Uterus (tissue), 4 donors: ENCODE results near the gene OCA2. TPM values are rescaled to one million over a fixed set of nuclear protein-coding genes. Genes with fewer than 3 reads are reported as not detected.

ENCODE experiments used
- DNase-seq, 2 donors: peaks; one replicate each; pipeline ENCODE4 v3.0.0-alpha.2; 2019 to 2020
- H3K27ac ChIP-seq, 2 donors: fragments of 200-600 bp; sonication (generic); 1 replicate in 1 of 2; 2 replicates in 1 of 2; pipeline ENCODE4 v1.5.1; 2016 to 2018
- H3K27me3 ChIP-seq, 2 donors: fragments of 200-600 bp; sonication (generic); one replicate each; pipeline ENCODE4 v1.5.1; 2018 to 2019; ENCODE audit warnings: control low read depth in 1 of 2
- H3K36me3 ChIP-seq, 2 donors: fragments of 200-600 bp; sonication (generic); one replicate each; pipeline ENCODE4 v1.5.1; 2019; ENCODE audit warnings: control low read depth in 1 of 2
- H3K4me1 ChIP-seq, 2 donors: fragments of 200-600 bp; sonication (generic); one replicate each; pipeline ENCODE4 v1.5.1; 2018 to 2019; ENCODE audit warnings: control low read depth in 1 of 2
- H3K4me3 ChIP-seq, 2 donors: fragments of 200-600 bp; sonication (generic); 1 replicate in 1 of 2; 2 replicates in 1 of 2; pipeline ENCODE4 v1.5.1; 2018 to 2019; ENCODE audit warnings: mild to moderate bottlenecking in 1 of 2
- H3K9me3 ChIP-seq, 2 donors: fragments of 200-600 bp; sonication (generic); one replicate each; pipeline ENCODE4 v1.5.1; 2019; ENCODE audit warnings: control low read depth in 1 of 2
- CTCF ChIP-seq, 4 experiments: fragments of 200-600 bp in 2 of 4; fragments of 450-650 bp in 2 of 4; sonication (generic) in 2 of 4; IDR thresholded peaks; one replicate each; pipeline ENCODE4 v1.5.1; 2016 to 2019; ENCODE audit warnings: antibody characterized with exemption in 4 of 4, mild to moderate bottlenecking in 2 of 4, moderate library complexity in 1 of 4
- POLR2A ChIP-seq, 2 donors: fragments of 450-650 bp; IDR thresholded peaks; one replicate each; pipeline ENCODE4 v1.6.1; 2016; ENCODE audit warnings: antibody characterized with exemption in 2 of 2, mild to moderate bottlenecking in 1 of 2, moderate library complexity in 1 of 2
- intact Hi-C: fragments of 100-400 bp; cut with DNase I; formaldehyde crosslinking; loops from one replicate; pipeline ENCODE4 v1.15.1; 2023; ENCODE audit warnings: low total_unique reads
- total RNA-seq, 4 donors: library from RNA; depleted of rRNA in 3 of 4; stranded (reverse); fragments of >200 nt in 3 of 4; gene quantifications; one replicate each; pipeline versions ENCODE4 v1.1.0 to v1.2.4, GENCODE V29; 2014 to 2023
- donor health status: DM: yes; HTN: yes; CAD: no.

The OCA2 gene
- total RNA-seq, 4 donors from 2014 or later = 0.55 to 4.6 TPM; not detected in 2

GRCh38 chr15:28060005-28060404 is 39.1 kb downstream of the OCA2 start:
- Histone ChIP-seq H3K27ac (no peak overlapping the region), H3K27me3 (no peaks in the 10 kb centered on the region)
- TF ChIP-seq POLR2A (IDR thresholded peaks at IDR 0.05) (no peak), CTCF (IDR thresholded peaks at IDR 0.05) (no peak)

GRCh38 chr15:28058082-28058481 is 41.0 kb downstream of the OCA2 start:
- intact Hi-C loops = no loop called here
- TF ChIP-seq CTCF (IDR thresholded peaks at IDR 0.05) (no peak), POLR2A (IDR thresholded peaks at IDR 0.05) (no peak)
- Histone ChIP-seq H3K9me3 (no peaks in the 10 kb centered on the region), H3K36me3 (no peaks in the 10 kb centered on the region), H3K27me3 (no peaks in the 10 kb centered on the region), H3K4me3 (no peak overlapping the region), H3K4me1 (no peaks in the 10 kb centered on the region), H3K27ac (no peak overlapping the region)
- DNase-seq = no peak

More at GRCh38 chr15:28060005-28060404, 39.1 kb downstream of the OCA2 start:
- intact Hi-C loops = no loop called here
- no peaks in the 10 kb centered on the region for H3K4me1 ChIP-seq
- no peaks in the 10 kb centered on the region for H3K36me3 ChIP-seq
- H3K4me3 ChIP-seq = no peak overlapping the region
- no peaks in the 10 kb centered on the region for H3K9me3 ChIP-seq
- DNase-seq = no peak

GRCh38 chr15:28051955-28052633 is 47.0 kb downstream of the OCA2 start:
- no peak for DNase-seq
- TF ChIP-seq CTCF (IDR thresholded peaks at IDR 0.05) (no peak), POLR2A (IDR thresholded peaks at IDR 0.05) (no peak)
- H3K27ac ChIP-seq = no peak overlapping the region
- H3K36me3 ChIP-seq = no peaks in the 10 kb centered on the region
- H3K4me1 ChIP-seq = no peaks in the 10 kb centered on the region
- H3K9me3 ChIP-seq = no peaks in the 10 kb centered on the region
- intact Hi-C loops = no loop called here
- no peaks in the 10 kb centered on the region for H3K27me3 ChIP-seq
- no peak overlapping the region for H3K4me3 ChIP-seq

GRCh38 chr15:28049581-28049980 is 49.5 kb downstream of the OCA2 start:
- intact Hi-C loops = no loop called here
- Histone ChIP-seq H3K27me3 (no peaks in the 10 kb centered on the region), H3K36me3 (no peaks in the 10 kb centered on the region), H3K4me1 (no peaks in the 10 kb centered on the region), H3K9me3 (no peaks in the 10 kb centered on the region), H3K4me3 (no peak overlapping the region), H3K27ac (no peak overlapping the region)
- DNase-seq = no peak
- TF ChIP-seq CTCF (IDR thresholded peaks at IDR 0.05) = no peak
- TF ChIP-seq POLR2A (IDR thresholded peaks at IDR 0.05) = no peak

- Histone ChIP-seq H3K4me3 (no peak overlapping the region), H3K27ac (no peak overlapping the region), H3K27me3 (no peaks in the 10 kb centered on the region), H3K4me1 (no peaks in the 10 kb centered on the region), H3K36me3 (no peaks in the 10 kb centered on the region), H3K9me3 (no peaks in the 10 kb centered on the region)
- TF ChIP-seq POLR2A (IDR thresholded peaks at IDR 0.05) (no peak), CTCF (IDR thresholded peaks at IDR 0.05) (no peak)
- DNase-seq = no peak
- intact Hi-C loops = no loop called here
Observed at GRCh38 chr15:28047277-28047676, 51.8 kb downstream of the OCA2 start.
